ENCODE data around the gene FSTL3. TPM values are rescaled to one million over a fixed set of nuclear protein-coding genes. Genes with fewer than 3 reads are reported as not detected.
"Not testable (repeated sequence)": the region's sequence is repeated elsewhere in the genome, so short reads cannot be mapped to it uniquely, and the experiment has no call there.

Gene FSTL3
- total RNA-seq (2022), result 6.9 and 7.1 TPM in 2 replicates
- percentile 29 among the genes with signal in this experiment for Bru-seq, nascent RNA
- percentile 50 among the genes with signal in this experiment for BruChase-seq, experiment 1, labeled RNA remaining after a 6-hour chase
- percentile 55 among the genes with signal in this experiment for BruChase-seq, experiment 2, labeled RNA remaining after a 2-hour chase
- long read RNA-seq, partial matches to known transcripts, result 1 of 11 reads
- long read RNA-seq, other reads (novel, unspliced or antisense), result 3 of 11 reads

DNA sequence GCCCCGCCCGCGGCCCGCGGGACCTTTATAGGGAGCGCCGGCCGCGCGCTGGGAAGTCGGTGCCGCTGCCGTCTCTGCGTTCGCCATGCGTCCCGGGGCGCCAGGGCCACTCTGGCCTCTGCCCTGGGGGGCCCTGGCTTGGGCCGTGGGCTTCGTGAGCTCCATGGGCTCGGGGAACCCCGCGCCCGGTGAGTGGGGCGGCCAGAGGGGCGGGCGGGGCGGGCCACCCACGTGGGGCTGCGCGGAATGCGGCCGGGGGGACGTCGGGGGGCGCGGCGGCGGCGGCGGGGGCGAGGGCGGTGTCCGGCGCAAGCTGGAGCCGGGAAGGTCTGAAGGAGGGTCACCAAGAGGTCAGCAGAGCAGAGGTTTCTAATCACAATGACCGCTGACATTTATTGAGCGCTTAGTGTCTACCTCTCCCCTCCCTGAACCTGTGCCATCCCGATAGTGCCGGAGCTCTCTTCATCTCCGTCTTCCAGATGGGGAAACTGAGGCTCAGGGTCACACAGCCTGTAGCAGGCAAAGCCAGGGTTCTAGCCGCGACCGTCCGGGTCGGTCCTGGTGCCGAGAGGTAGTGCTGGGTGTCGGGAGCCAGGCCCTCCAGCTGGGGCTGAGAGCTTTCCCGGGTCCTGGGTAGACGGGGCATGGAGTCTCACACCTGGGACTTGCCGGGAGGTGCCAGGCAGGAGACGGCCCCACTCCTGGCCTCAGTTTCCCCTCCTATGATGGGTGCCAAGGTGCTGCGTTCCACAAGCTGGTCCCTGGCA is at the start of gene FSTL3:
Gene FSTL3 (plus strand): TSS at position 54 of the 767 bp plus-strand sequence. CDS start 32 bp downstream, at position 86.
- H3K9me3 Mint-ChIP-seq (ENCODE audit: low read depth, unreplicated experiment), result no peaks in the 10 kb centered on the region
- intact Hi-C loops (cut with micrococcal nuclease; ENCODE audit: unreplicated experiment), result no loop called here
- H3K4me3 Mint-ChIP-seq (ENCODE audit: low read depth, unreplicated experiment), result peak within 1 kb of the TSS; percentile 63
- H3K27me3 Mint-ChIP-seq (ENCODE audit: unreplicated experiment), result no peaks in the 10 kb centered on the region
- no TSS peak for BruUV-seq (replicated peaks)
- DNase-seq, result no peak
- no peaks in the 10 kb centered on the region for H3K4me1 Mint-ChIP-seq (ENCODE audit: low read depth, unreplicated experiment)
- peaks cover 23% of the 10 kb centered on the region for H3K36me3 Mint-ChIP-seq (ENCODE audit: insufficient read depth, unreplicated experiment)
- TF ChIP-seq, protein P1, sequence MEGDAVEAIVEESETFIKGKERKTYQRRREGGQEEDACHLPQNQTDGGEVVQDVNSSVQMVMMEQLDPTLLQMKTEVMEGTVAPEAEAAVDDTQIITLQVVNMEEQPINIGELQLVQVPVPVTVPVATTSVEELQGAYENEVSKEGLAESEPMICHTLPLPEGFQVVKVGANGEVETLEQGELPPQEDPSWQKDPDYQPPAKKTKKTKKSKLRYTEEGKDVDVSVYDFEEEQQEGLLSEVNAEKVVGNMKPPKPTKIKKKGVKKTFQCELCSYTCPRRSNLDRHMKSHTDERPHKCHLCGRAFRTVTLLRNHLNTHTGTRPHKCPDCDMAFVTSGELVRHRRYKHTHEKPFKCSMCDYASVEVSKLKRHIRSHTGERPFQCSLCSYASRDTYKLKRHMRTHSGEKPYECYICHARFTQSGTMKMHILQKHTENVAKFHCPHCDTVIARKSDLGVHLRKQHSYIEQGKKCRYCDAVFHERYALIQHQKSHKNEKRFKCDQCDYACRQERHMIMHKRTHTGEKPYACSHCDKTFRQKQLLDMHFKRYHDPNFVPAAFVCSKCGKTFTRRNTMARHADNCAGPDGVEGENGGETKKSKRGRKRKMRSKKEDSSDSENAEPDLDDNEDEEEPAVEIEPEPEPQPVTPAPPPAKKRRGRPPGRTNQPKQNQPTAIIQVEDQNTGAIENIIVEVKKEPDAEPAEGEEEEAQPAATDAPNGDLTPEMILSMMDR (IDR thresholded peaks at IDR 0.05; ENCODE audit: unreplicated experiment), result no peak
- H3K27ac Mint-ChIP-seq (ENCODE audit: unreplicated experiment), result no peak within 1 kb of the TSS
- CTCF ChIA-PET, result interaction anchor here (1.3 kb wide), 1 partner anchor 76 kb away, joined by 3 read pairs; no protein-coding TSS in a partner anchor

DNA sequence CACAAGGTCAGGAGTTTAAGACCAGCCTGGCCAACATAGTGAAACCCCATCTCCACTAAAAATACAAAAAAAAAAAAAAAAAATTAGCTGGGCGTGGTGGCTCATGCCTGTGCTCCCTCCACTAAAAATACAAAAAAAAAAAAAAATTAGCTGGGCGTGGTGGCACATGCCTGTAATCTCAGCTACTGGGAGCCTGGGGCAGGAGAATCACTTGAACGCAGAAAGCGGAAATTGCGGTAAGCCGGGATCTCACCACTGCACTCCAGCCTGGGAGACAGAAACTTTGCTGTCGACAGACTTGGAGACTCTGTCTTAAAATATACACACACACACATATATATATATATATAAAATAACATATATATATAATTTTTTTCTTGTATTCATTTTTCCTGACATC is 49.6 kb upstream of the FSTL3 start:
- H3K4me1 Mint-ChIP-seq (ENCODE audit: low read depth, unreplicated experiment); H3K27ac Mint-ChIP-seq (ENCODE audit: unreplicated experiment); intact Hi-C loops (cut with micrococcal nuclease; ENCODE audit: unreplicated experiment); BruUV-seq (replicated peaks); H3K4me3 Mint-ChIP-seq (ENCODE audit: low read depth, unreplicated experiment); H3K27me3 Mint-ChIP-seq (ENCODE audit: unreplicated experiment); DNase-seq; CTCF ChIA-PET; H3K9me3 Mint-ChIP-seq (ENCODE audit: low read depth, unreplicated experiment): not testable (repeated sequence)
- peaks cover 39% of the 10 kb centered on the region for H3K36me3 Mint-ChIP-seq (ENCODE audit: insufficient read depth, unreplicated experiment)

DNA sequence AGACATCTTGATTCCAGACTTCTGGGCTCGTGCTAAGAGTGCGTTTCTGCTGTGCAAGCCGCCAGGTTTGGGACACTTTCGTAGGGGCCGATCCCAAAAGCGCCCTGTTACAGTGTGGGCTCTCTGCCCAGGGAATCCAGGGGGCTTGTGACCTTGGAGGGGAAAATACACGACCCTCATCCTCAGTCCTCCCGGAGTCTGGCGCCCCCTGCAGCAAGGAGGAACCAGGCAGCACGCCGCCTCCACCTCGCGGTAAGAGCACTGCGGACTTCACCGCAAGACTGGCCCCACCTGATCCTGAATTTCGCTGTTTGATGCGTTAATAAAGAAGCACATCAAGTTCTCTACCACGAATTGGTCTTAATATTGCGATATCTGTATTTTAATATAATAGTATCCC is 48.0 kb upstream of the FSTL3 start:
- intact Hi-C loops (cut with micrococcal nuclease; ENCODE audit: unreplicated experiment), result no loop called here
- H3K4me3 Mint-ChIP-seq (ENCODE audit: low read depth, unreplicated experiment), result no peak overlapping the region
- H3K27ac Mint-ChIP-seq (ENCODE audit: unreplicated experiment), result no peak overlapping the region
- DNase-seq, result no peak
- no peaks in the 10 kb centered on the region for H3K4me1 Mint-ChIP-seq (ENCODE audit: low read depth, unreplicated experiment)
- BruUV-seq (replicated peaks), result no TSS peak
- CTCF ChIA-PET, result no interaction called here
- H3K9me3 Mint-ChIP-seq (ENCODE audit: low read depth, unreplicated experiment), result no peaks in the 10 kb centered on the region
- TF ChIP-seq, protein P1 (IDR thresholded peaks at IDR 0.05; ENCODE audit: unreplicated experiment), result no peak
- H3K27me3 Mint-ChIP-seq (ENCODE audit: unreplicated experiment), result no peaks in the 10 kb centered on the region
- H3K36me3 Mint-ChIP-seq (ENCODE audit: insufficient read depth, unreplicated experiment), result peaks cover 53% of the 10 kb centered on the region

DNA sequence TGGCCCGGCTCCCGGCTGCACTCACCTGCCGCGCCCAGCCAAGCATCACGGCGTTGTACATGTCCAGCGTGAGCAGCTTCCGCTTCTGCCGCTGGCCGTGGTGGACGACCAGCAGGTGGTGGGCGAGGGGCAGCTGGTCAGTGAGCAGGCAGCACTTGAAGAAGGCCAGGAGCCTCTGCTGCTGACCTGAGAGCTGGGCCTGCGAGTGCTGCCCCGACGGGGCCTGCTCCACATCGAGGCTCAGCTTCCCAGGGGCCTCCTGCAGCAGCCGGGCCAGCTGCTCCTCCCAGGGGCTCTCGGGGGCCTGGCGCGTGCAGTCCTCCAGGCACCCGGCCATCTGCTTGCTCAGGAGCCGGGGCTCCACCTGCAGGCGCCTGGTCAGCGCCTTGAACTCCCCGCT is 46.7 kb upstream of the FSTL3 start:
- CTCF ChIA-PET; H3K27ac Mint-ChIP-seq (ENCODE audit: unreplicated experiment); BruUV-seq (replicated peaks); H3K27me3 Mint-ChIP-seq (ENCODE audit: unreplicated experiment); H3K9me3 Mint-ChIP-seq (ENCODE audit: low read depth, unreplicated experiment); H3K4me3 Mint-ChIP-seq (ENCODE audit: low read depth, unreplicated experiment); H3K4me1 Mint-ChIP-seq (ENCODE audit: low read depth, unreplicated experiment); DNase-seq; intact Hi-C loops (cut with micrococcal nuclease; ENCODE audit: unreplicated experiment): not testable (repeated sequence)
- peaks cover 61% of the 10 kb centered on the region for H3K36me3 Mint-ChIP-seq (ENCODE audit: insufficient read depth, unreplicated experiment)

DNA sequence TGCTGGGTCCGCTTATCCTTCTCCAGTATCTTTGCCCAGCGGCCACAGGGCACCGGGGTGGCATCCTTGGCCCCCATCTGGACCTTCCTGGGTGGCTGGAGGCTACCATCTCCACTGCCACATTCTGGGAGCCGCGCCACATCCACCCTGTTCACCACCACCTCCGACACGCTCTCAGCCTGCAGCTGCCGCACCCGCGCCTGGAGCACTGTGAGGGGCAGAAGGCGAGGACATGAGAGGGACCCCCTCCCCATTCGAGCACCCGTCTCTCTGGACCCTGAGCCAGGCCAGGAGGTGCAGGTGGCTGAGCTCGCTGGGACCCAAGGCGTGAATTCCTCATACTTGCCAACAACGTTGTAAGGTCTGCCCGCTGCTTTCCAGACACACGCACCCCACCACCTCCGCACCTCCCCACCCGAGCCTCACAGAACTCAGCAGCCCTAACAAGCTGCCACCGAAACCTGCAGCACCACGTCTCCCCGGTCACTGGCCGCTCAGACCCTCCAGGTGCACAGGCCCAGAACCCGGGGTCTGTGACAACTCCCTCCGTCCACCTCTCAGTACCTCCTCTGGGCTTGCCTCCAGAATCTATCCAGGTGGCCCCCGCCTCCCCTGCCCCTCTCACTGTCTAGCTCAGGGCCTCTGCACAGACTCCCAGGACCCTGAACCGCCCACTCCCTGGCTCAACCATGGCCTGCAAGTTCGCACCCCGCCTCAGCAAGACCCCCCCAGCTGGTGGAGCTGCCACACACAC is 46.1 kb upstream of the FSTL3 start:
- Mint-ChIP-seq H3K4me3 (ENCODE audit: low read depth, unreplicated experiment) (no peak overlapping the region), H3K27ac (ENCODE audit: unreplicated experiment) (no peak overlapping the region)

More for the DNA sequence above, 46.1 kb upstream of the FSTL3 start:
- H3K36me3 Mint-ChIP-seq (ENCODE audit: insufficient read depth, unreplicated experiment), result peaks cover 60% of the 10 kb centered on the region
- no peaks in the 10 kb centered on the region for H3K9me3 Mint-ChIP-seq (ENCODE audit: low read depth, unreplicated experiment)
- TF ChIP-seq, protein P1 (IDR thresholded peaks at IDR 0.05; ENCODE audit: unreplicated experiment), result no peak
- intact Hi-C loops (cut with micrococcal nuclease; ENCODE audit: unreplicated experiment), result no loop called here
- no peaks in the 10 kb centered on the region for H3K4me1 Mint-ChIP-seq (ENCODE audit: low read depth, unreplicated experiment)
- H3K27me3 Mint-ChIP-seq (ENCODE audit: unreplicated experiment), result no peaks in the 10 kb centered on the region
- CTCF ChIA-PET, result no interaction called here
- no TSS peak for BruUV-seq (replicated peaks)
- no peak for DNase-seq

Measured in Calu3 (cell line).